ENCODE measurements around the gene SLC4A4.

SLC4A4 gene
- total RNA-seq = 0 to 0.27 reads per million in 2 donors

DNA sequence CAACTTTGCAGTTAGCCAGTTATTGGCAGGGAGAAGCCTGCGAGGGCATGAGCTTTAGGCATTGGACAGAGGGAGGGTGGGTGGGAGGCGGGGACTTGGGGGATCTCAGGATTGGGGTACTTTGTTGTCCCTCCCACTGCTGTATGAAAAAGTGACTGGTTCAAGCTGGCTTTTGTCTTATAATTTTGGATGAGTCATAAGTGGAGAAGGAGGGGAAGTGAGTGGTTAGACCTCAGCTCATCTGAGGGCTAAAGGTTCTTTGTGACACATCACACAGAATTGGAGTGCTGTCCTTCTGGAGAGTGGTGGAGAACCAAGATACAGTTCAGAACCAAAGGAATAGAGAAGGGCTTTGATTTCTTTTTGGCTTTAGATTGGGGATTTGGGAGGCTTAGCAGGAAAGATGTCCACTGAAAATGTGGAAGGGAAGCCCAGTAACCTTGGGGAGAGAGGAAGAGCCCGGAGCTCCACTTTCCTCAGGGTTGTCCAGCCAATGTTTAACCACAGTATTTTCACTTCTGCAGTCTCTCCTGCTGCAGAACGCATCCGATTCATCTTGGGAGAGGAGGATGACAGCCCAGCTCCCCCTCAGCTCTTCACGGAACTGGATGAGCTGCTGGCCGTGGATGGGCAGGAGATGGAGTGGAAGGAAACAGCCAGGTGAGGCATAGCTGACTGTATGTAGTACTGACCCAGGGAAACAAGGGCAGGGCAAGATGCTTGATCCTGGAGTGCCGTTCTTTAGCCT, at the start of gene SLC4A4:
Gene SLC4A4 (plus strand): TSS at position 175 of the 748 bp plus-strand sequence.
- DNase-seq = peak in 1 of 5 experiments; percentile 75

DNA sequence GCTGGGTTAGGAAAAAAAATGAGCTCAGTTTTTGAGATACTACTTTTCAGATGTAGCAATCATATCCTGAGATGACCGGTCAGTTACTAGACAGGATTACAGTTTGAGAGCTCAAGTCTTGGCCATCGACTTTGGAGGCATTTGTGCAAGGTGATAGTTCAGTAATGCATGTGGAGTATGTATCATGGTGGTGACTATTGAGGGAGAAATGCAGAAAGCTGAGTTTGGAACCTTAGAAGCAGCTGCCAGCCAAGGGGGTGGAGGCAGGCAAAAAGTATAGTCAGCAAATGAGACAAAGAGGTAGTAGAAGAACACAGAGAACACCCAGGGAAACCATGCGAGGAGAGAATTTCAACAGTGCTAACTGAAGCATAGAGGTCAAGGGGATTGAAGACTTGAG, 48.7 kb upstream of the SLC4A4 start:
- DNase-seq = no peak

DNA sequence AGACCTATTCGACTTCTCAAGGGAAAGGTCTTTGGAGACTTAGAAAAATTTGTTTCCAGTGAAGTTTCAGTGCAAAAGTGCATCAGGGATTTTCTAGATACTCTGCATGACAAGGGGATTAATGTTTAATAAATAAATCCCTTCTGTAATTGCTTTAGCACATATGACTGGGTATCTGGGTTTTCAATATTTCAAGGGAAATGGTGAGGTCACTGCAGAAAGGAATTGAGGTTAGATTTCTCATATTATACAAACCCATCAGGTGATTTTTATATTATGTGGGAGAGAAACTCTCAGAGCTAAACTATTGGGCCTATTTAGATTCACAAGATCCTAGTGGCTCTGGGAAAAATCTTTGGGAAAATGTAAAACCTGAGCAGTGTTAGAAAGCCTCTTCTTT, 48.3 kb upstream of the SLC4A4 start:
- DNase-seq = no peak

DNA sequence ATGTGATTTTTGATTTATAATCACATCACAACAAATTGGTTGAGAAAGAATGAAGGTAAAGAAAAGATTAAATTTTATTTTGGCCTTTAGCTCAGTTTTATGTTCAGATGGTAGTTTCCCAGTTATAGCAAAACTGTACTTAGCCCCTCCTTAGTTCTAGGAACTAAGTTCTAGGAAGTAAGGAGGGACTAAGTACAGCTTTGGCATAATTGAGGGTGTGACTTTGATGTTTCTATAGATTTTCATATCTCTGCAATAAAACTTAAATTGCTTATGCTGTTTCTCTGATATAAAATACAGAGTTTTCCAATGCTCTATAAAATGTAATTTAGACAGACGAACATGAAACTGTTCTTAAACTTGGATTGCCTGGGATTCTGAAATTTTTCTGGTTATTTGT, 46.6 kb upstream of the SLC4A4 start:
- no peak for DNase-seq

DNA sequence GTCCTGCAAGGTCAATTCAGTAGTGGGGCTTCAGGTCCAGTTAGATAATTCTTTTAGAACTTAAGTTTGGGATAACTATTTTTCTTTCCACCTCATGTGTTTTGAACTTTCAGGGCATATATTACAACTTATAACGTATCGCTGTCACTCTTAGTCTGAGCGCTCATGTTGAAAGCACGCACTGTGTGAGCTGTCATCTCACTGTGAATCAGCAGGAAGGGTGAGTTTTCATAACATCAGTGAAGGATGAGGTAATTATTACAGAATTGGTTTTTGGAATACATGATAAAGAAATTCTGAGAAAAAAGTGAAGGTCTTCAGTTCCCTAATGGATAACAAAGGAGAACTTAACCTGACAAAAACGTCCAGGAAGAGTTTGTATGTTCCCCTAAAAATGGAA, 45.1 kb upstream of the SLC4A4 start:
- no peak for DNase-seq

DNA sequence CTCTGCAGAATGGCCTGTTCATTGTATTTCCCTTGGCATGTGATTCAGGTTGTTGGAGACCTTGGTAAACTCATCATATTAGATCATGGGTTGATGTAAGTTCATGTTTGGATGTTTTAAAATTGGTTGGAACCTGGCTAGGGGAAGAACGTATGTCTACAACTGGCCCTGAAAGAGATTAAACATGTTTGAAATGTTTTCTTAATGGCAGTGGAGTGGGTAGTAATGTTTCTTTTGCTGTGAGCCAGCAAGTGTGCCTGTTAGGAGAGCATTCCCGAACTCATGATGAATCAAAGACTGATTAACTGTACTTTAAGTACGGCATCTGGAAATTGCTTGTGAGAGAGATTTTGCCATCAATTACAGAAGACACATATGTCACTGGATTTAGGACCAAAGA, 44.5 kb upstream of the SLC4A4 start:
- no peak for DNase-seq

DNA sequence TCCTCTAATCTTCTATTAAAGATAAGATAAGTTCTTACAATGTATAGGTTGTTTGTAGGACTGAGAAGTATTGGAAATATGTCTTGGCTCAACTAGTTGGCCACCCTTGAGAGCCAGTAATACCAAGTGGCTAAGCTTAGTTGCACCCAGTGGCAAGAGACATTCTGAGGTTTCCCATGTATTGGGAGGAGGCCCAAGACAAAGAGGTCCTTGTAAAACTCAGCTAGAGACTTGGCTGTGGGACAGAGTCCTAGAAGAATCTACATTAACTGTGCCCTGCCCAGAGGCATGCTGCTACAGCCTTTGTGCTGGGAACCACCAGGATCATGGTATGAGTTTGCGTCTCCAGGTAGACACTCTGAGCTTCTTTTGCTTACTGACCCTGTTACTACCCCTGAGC, 41.9 kb upstream of the SLC4A4 start:
- DNase-seq = no peak

DNA sequence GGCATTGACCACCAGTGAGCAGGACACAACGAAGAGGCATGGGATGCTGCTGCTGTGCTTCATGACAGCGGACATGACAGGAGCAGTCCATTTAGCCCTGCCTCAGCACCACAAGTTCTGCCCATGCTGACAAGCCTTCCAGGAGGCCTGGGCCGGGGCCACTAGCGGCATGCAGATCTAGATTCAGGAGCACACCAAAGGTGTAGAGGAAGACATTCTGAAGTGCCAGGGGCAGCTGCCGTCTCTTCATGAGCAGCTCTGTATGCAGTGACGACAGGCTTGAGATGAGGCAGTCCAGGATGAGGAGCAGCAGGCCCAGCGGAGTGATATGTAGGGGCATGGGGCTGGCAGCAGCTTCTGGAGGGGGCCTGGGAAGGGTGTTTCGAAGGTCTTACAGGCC, 38.5 kb upstream of the SLC4A4 start:
- no peak for DNase-seq

DNA sequence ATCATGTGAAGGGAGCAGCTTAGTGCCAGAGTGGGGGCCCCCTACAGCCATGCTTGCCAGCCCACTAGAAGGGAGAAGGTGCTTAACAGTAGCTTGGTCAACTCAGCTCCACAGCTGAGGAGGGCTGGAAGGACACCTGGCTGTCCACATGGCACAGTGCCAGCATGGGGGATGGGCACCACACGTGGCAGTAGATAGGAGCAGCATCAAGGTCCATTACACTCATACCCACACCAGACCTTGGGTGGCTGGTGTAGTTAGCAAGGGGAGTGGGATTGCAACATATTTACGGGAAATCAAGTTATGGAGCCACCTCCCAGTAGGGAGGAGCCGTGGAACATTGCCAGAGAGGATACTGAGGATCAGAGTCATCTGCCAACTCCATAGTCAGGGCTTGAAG, 37.9 kb upstream of the SLC4A4 start:
- no peak for DNase-seq

DNA sequence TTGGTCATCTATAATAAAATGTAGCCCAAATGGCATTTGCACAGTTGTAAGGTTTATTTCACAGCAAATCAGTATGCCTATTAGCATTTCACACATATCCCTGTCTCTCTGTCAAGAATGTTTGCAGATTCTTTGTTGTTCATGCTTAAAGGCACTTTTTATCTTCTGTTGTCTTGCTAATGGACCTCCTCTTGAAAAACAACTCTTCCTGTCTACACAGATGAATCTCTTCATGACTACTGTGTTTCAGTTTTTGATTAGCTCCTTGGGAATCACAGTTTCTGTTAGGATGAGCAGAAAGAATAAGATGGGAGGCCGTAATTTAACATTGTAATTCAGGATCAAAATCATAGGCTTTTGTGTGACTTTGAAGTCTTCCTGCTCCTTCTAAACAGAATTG, 35.5 kb upstream of the SLC4A4 start:
- no peak for DNase-seq

DNA sequence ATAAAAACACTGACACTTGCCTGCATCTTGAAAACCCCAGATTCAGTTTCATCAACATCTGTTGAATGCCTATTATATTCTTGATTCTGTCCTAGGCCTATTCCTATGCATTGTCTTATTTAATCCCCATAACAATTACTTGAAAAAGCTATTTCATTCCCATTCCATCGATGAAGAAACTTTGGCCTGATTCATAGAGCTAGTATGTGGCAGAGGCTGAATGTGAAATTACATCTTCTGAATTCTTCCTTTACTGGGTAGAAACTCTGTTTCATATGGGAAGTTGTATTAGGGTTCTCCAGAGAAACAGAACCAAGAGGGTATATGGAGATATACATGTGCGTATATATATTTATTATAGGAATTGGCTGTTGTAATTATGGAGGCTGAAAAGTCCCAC, 35.0 kb upstream of the SLC4A4 start:
- no peak for DNase-seq

DNA sequence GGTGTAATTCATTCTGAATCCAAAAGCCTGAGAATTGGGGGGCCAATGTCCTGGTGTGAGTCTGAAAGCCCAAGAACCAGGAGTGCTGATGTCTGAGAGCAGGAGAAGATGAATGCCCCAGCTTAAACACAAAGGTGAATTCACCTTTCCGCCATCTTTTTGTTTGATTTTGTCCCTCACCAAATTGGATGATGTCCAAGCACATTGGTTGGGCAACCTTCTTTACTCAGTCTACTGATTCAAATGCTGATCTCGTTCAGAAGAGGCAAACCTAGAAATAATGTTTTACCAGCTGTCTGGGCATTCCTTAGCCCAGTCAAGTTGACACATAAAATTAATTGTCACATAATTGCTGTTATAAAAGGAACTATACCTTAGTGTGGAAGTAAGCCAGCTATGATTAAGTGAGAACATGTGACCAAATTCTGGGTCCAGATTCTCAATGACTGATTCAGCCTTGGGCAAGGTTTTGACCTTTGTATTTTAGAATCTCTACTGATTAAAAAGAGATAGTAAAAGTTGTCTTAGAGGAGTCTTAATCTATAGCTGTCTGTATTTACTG, 34.5 kb upstream of the SLC4A4 start:
- no peak for DNase-seq

DNA sequence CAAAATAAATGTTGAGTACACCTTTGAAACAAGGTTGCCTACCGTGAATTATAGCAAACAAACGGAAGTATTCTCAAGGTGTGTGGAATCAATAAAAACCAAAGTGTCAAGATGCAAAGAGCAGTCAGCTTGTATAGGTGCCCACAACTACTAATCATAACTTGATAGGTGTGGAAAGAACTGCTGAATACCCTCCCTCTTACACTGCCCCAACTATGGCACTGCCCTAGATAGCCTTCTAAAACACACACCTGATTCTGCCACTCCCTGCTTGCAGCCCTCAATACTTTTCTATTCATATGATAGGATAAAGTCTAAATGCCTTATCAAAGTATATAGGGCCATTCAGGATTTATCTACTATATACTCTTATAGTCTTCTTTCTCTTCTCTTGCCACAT, 31.1 kb upstream of the SLC4A4 start:
- no peak for DNase-seq

DNA sequence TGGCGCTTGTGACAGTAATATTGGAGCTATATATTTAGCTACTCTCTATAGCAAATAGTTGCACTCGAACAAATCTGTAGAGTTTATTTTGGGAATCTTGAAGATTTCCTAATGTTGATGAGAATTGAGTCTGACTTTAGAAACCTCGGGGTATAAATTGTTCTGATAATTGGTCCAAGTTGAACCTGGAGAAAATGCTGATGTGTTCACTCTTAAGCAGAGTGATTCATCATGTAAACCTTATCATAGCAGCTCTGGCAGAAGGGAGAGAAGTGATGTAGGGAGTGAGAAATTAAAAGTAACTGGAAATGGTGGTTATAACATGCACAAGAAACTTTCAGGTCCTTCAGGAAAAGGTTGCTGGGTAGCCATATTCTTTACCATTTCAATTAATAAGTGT, 16.4 kb upstream of the SLC4A4 start:
- no peak for DNase-seq

DNA sequence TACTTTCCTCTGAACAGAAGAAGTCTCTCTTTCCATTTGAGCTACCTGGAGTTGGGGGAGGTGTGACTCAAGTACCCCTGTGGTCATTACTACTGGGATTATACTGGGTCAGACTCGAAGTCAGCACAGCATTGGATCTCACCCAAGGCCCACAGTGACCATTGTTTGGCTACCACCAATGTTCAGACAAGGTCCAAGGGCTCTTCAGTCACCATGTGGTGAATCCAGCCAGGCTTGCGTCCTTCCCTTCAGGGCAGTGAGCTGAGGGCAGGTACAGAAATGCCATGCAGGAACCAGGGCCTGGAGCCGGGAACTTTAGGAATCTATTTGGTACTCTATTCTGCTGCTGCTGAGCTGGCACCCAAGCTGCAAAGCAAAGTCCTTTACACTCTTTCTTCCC, 5.5 kb upstream of the SLC4A4 start:
- DNase-seq = no peak

DNA sequence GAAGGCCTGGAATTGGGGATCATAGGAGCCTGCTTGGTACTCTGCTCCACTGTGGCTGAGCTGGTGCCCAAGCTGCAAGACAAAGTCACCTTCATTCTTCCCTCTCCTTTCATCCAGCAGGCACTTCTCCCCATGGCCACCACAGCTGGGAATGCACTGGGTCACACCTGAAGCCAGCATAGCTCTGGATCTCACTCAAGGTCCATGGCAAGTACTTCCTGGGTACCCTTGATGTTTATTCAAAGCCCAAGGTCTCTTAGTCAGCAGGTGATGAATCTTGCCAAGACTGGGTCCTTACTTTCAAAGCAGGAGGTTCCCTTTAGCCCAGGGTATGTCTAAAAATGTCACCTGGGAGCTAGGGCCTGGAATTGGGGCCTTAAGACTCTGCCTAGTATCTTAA, 4.9 kb upstream of the SLC4A4 start:
- DNase-seq = no peak

DNA sequence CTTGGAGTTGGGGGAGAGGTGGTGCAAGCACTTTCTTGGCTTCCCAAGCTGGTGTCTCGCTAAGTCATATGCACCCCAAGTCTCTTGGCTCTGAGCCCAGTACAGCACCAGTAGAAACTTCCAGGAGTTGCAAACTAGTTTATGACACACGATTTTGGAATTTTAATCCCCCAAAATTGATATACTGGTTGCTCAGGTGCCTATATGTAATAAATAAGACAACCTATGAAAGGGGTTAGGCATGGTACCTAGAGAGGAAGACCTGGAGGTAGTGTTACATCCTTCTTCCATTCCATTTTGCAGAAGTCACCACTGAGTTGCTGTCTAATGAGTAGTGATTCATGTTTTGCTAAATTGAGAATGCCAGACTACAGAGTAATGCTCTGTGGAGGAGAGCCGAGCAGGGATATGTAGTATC, 4.3 kb upstream of the SLC4A4 start:
- DNase-seq = no peak

DNA sequence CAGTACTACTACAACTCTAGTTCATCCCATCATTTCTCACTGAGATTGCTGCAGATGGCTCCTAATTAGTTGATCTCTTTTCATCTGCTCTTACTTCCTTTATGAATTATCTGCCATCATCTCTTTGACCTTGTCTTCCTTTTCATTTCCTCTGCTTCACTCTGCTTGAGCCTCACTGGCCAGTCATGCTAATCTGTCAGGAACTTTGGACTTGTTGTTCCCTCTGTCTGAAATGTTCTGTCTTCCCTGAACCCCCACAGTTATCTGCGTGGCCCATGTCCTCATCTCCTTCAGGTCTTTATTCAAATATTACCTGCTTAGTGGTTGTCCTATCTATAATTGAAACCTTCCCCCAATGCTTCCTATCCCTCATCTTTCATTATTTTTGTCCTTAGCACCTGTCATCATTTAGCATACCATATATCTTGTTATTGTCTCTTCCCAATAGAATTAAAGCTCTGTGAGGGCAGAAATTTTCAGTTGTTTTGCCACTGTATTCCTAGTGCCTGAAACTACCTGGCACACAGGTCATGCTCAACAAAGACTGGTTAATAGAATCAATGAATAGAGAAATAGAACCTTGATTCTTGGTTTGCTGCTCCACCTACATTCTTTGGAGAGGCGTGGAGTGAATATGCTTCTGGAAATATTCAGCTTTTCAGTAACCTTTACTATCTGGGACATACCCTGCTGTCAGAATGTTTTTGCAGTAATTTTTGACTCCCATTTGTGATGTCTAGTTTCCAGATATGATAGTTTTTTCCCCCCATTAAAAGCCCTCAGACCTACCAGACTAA, 5.0 kb downstream of the SLC4A4 start:
- no peak for DNase-seq

DNA sequence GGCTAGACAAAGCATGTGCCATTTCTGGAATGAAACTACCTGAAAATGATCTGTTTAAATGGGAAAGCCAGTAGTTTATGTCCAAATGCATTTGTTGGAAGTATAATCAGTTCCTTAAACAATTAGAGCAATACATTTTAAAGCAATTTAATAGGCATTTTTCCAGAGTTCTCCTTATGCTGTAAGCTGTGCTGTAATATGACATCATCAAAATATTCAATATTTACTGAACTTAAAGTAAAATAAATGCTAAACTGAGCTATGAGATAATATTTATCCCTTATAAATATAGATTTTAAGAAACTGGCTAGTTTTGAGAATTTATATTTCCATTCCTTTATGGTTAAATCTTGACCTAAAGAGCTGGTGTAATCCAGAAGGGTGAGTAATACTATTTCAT, 7.9 kb downstream of the SLC4A4 start:
- no peak for DNase-seq

DNA sequence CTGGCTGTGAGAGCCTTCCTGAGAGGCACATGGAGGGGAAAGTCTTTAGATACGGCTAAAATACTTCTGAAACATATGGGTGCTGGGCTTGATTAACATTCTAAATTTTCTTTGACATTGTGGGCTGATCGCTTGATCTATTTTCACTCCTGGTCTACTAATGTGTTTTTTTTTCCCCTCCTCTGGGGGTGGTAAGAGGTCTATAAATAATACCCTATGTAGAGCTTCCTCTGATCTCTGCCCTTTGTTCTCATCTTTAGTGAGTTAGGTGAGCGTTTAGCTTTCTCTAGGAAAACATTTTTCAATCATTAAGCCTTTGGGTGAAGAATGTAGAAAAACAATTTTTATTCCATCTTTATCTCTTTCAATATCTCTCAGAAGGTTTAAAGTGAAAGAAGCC, 9.8 kb downstream of the SLC4A4 start:
- no peak for DNase-seq

DNA sequence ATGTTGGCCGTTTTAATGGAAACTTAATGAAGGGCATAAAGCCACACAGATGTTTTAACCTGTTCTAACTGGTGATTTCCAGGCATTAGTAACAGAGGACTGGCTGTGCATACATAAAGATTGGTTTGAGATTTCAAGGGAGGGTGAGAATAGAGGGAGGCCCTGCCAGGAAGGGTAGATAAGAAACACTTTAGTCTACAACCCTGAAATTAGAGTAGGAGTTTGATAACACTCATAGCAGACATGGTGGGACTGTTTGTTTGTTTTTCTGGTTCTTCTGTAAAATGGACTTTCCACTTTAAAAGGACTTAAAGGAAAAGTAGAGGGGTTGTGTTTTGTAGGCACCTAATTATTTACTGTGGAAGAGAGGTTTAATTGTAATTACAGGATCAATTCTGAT, 16.2 kb downstream of the SLC4A4 start:
- DNase-seq = no peak

DNA sequence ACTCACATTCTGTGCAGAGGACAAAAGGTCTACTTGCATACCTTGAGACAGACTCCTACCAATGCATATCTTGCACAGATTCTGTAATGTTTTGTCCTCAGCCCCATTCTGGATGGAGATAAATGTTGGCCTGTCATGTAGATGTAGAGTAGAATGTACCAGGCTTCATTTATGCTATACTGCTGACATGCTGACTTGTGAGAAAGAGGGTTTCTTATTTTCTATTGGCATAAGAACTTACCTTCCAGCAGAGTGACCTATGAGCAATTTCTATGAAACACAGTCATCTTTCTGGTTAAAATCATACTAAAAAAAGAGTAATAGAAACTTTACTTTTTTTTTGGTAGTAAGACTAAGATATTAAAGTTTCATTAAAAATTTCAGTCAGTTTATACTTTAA, 17.2 kb downstream of the SLC4A4 start:
- DNase-seq = no peak

DNA sequence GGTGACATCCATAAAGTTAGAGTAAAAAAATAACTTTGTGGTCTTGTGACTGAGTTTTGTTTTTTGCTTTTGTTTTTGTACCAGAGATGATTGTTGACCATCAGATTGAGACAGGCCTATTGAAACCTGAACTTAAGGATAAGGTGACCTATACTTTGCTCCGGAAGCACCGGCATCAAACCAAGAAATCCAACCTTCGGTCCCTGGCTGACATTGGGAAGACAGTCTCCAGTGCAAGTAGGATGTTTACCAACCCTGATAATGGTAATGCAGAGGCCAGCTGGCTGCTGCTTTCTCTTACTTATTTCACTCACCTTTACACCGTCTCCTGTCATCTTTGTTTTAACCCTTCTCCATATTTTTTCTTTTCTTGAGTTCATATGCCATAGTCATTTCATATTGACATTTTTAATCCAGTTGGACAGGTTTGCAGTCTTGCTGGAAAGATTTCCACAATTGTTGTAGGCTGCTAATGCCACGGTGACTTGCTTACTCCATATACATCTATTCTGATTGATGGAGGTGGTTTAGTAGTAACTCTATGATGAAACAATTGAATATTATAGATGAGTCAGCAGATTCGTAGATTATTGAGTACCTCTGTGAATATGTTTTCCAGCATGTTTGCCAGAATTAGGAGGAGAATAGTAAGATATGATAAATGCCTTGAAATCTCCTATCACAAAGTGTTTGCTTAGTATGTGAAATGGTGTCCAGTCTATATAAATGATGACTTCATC, 18.3 kb downstream of the SLC4A4 start:
- DNase-seq = no peak

Measured in T-helper 2 cell (primary cell).